ENCODE data around the gene LHX1. TPM values are rescaled to one million over a fixed set of nuclear protein-coding genes. Genes with fewer than 3 reads are reported as not detected.

LHX1 gene
- total RNA-seq, 1 donor from 2014 or later, result not detected

GRCh38 chr17:36923814-36924221 is 13.5 kb upstream of the LHX1 start:
- TF ChIP-seq CTCF (IDR thresholded peaks at IDR 0.05), result no peak
- no peak for DNase-seq
- H3K4me1 ChIP-seq, result no peaks in the 10 kb centered on the region
- no peak overlapping the region for H3K4me3 ChIP-seq
- H3K9me3 ChIP-seq, result no peaks in the 10 kb centered on the region
- H3K36me3 ChIP-seq, result no peaks in the 10 kb centered on the region
- no peak for ATAC-seq
- intact Hi-C loops (cut with DNase I), result loop anchor here (10.0 kb wide), 1 partner anchor 59 kb away; no protein-coding TSS in a partner anchor
- H3K27ac ChIP-seq, result no peak overlapping the region
- H3K27me3 ChIP-seq, result peaks cover 68% of the 10 kb centered on the region

- ATAC-seq (no peak), DNase-seq (no peak)
- TF ChIP-seq CTCF (IDR thresholded peaks at IDR 0.05), result no peak
- Histone ChIP-seq H3K36me3 (no peaks in the 10 kb centered on the region), H3K27me3 (peaks cover 69% of the 10 kb centered on the region), H3K4me3 (no peak overlapping the region), H3K27ac (no peak overlapping the region), H3K9me3 (no peaks in the 10 kb centered on the region), H3K4me1 (peaks cover under 1% of the 10 kb centered on the region)
- intact Hi-C loops (cut with DNase I), result loop anchor here (10.0 kb wide), 1 partner anchor 61 kb away; no protein-coding TSS in a partner anchor
Measured at GRCh38 chr17:36926226-36926625, 11.0 kb upstream of the LHX1 start.

DNA sequence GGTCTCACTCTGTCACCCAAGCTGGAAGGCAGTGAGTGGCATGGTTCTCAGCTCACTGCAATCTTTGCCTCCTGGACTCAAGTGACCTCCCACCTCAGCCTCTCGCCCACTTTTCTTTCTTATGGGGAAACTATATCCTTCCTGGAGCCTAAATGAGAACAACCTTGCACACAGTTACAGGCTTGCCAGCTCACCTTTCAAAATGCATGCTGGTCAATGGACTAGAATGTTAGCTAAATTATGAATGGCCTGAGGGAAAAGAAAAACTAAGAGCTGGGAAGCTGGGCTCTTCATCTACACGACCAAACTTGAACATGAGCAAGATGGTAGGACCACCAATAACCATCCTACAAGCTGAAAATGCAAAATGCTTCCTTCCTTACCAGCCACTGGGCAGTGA is 10.6 kb upstream of the LHX1 start:
- DNase-seq (no peak), ATAC-seq (no peak)
- Histone ChIP-seq H3K27me3 (peaks cover 69% of the 10 kb centered on the region), H3K27ac (no peak overlapping the region), H3K4me3 (no peak overlapping the region), H3K36me3 (no peaks in the 10 kb centered on the region), H3K9me3 (no peaks in the 10 kb centered on the region), H3K4me1 (peaks cover 6% of the 10 kb centered on the region)
- TF ChIP-seq CTCF (IDR thresholded peaks at IDR 0.05), result no peak
- intact Hi-C loops (cut with DNase I), result loop anchor here (10.0 kb wide), 1 partner anchor 62 kb away; no protein-coding TSS in a partner anchor

GRCh38 chr17:36928471-36929345 is 8.6 kb upstream of the LHX1 start:
- ATAC-seq, result no peak
- intact Hi-C loops (cut with DNase I), result loop anchor here (10.0 kb wide), 1 partner anchor 64 kb away; no protein-coding TSS in a partner anchor
- Histone ChIP-seq H3K9me3 (no peaks in the 10 kb centered on the region), H3K4me3 (no peak overlapping the region), H3K4me1 (peaks cover 17% of the 10 kb centered on the region), H3K36me3 (no peaks in the 10 kb centered on the region), H3K27ac (no peak overlapping the region), H3K27me3 (peaks cover 80% of the 10 kb centered on the region)
- no peak for DNase-seq
- no peak for TF ChIP-seq CTCF (IDR thresholded peaks at IDR 0.05)

DNA sequence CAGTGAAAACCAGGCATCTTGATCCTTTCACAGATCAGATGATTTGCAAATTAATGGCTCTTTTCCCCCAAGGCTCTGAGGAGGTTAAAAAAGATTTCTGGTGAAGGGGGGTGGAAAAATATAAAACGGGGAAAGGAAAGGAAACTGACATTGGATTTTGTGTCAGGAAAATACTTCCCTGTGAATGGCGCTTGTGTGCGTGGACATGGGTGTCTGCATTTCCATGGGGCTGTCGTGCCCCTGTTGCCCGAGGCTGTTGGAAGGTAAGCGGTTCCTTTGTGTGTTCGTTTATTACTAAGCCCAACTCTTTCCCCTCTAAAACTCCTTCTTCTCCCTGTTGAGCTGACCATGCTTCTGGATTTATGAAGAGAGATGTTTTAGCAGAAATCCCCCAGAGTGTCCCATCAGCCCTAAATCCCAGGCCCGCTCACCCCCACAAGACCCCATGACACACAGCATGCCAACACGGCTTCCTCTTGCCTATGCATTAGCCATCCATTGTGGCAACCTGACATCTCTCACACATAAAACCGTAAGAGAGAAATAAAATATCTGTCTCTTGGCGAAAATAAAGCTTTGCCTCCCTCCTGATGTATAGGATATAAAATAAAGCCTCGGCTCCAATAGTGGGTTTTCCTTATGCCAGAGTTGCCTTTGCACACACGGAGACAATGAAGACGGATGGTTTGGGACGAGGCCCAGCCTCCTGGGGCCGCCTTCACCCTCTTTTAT is 7.3 kb upstream of the LHX1 start:
- intact Hi-C loops (cut with DNase I), result loop anchor here (10.0 kb wide), 1 partner anchor 65 kb away; no protein-coding TSS in a partner anchor
- no peak for TF ChIP-seq CTCF (IDR thresholded peaks at IDR 0.05)
- H3K27me3 ChIP-seq, result peaks cover 93% of the 10 kb centered on the region
- no peak overlapping the region for H3K27ac ChIP-seq
- ATAC-seq, result no peak
- no peaks in the 10 kb centered on the region for H3K36me3 ChIP-seq
- H3K9me3 ChIP-seq, result no peaks in the 10 kb centered on the region
- H3K4me1 ChIP-seq, result peaks cover 30% of the 10 kb centered on the region
- H3K4me3 ChIP-seq, result no peak overlapping the region
- DNase-seq, result peak; percentile 11

Data from upper lobe of right lung (tissue), 1 donor.